ENCODE results near the gene LSM14A.

LSM14A gene

GRCh38 chr19:34189199-34189916, 17.1 kb downstream of the LSM14A start (continued):
- TF ChIP-seq ZNF148 (tag by site-specific recombination; IDR thresholded peaks at IDR 0.05; ENCODE audit: borderline replicate concordance) = no peak
- 0 out of 2 replicates have a peak, but pooled peaks have one; percentile 44 for TF ChIP-seq HIC1 (tag by site-specific recombination; IDR thresholded peaks at IDR 0.05)
- no peak for TF ChIP-seq ZNF791 (tag by site-specific recombination; IDR thresholded peaks at IDR 0.05)
- TF ChIP-seq ZNF335 (tag by site-specific recombination; conservative IDR thresholded peaks at IDR 0.05) = no peak
- no peak for TF ChIP-seq ZNF510 (tag by site-specific recombination; IDR thresholded peaks at IDR 0.05; ENCODE audit: insufficient replicate concordance)
- peak; percentile 60; the same call in 1 of the 2 replicates for TF ChIP-seq ZNF660 (tag by site-specific recombination; IDR thresholded peaks at IDR 0.05)
- no peak for TF ChIP-seq ZBTB21 (tag by site-specific recombination; IDR thresholded peaks at IDR 0.05)

- Histone ChIP-seq H3K36me3 (ENCODE audit: control insufficient read depth in 2 of 2, insufficient read depth in 1 of 2, low read length in 2 of 2) (peaks cover 18 to 52% of the 10 kb centered on the region in 2 experiments), H3K4me1 (ENCODE audit: control insufficient read depth, insufficient read depth, low read length) (peaks cover 70% of the 10 kb centered on the region), H3K4me3 (ENCODE audit: low read depth, low read length) (no peak overlapping the region), H3K27ac (ENCODE audit: extremely low read depth, low read depth, low read length) (no peak overlapping the region), H3K9me3 (ENCODE audit: control insufficient read depth, insufficient read depth, low read depth, low read length) (0 out of 2 replicates have a peak, but pooled peaks cover 2% of the 10 kb centered on the region)
- POLR2A ChIA-PET = interaction anchor here (1.2 to 3.0 kb wide), 3 partner anchors 10 to 19 kb away, joined by 6 to 16 read pairs (median 7); partner anchors contain the start of gene LSM14A
- CTCF ChIA-PET = interaction anchor here (0.9 to 1.1 kb wide), 2 partner anchors 13 to 32 kb away, joined by 3 to 5 read pairs; no protein-coding TSS in a partner anchor
- TF ChIP-seq ZNF239 (tag by site-specific recombination; IDR thresholded peaks at IDR 0.05) (no peak), ZFP41 (tag by site-specific recombination; IDR thresholded peaks at IDR 0.05; ENCODE audit: borderline replicate concordance) (no peak), ZNF560 (tag by site-specific recombination; IDR thresholded peaks at IDR 0.05; ENCODE audit: borderline replicate concordance) (no peak), ZNF660 (tag by site-specific recombination; IDR thresholded peaks at IDR 0.05) (0 out of 2 replicates have a peak, but pooled peaks have one; percentile 2), TSHZ1 (tag by site-specific recombination; IDR thresholded peaks at IDR 0.05; ENCODE audit: borderline replicate concordance) (no peak), ZNF37A (tag by site-specific recombination; IDR thresholded peaks at IDR 0.05) (no peak), ZNF629 (tag by site-specific recombination; IDR thresholded peaks at IDR 0.05) (no peak), SP7 (tag by site-specific recombination; IDR thresholded peaks at IDR 0.05) (no peak), ZNF600 (tag by site-specific recombination; IDR thresholded peaks at IDR 0.05) (peak; percentile 67), ZSCAN16 (tag by site-specific recombination; IDR thresholded peaks at IDR 0.05) (no peak), ZNF416 (tag by site-specific recombination; IDR thresholded peaks at IDR 0.05) (no peak), ZNF76 (tag by site-specific recombination; IDR thresholded peaks at IDR 0.05; ENCODE audit: borderline replicate concordance, low read depth) (no peak), ZNF645 (tag by site-specific recombination; IDR thresholded peaks at IDR 0.05) (no peak), KLF7 (tag by site-specific recombination; IDR thresholded peaks at IDR 0.05; ENCODE audit: borderline replicate concordance) (no peak), EGR2 (tag by site-specific recombination; IDR thresholded peaks at IDR 0.05; ENCODE audit: low read depth) (no peak), ZFP69B (tag by site-specific recombination; IDR thresholded peaks at IDR 0.05) (no peak), MZF1 (tag by site-specific recombination; IDR thresholded peaks at IDR 0.05; ENCODE audit: borderline replicate concordance) (no peak), ZBTB8A (tag by site-specific recombination; IDR thresholded peaks at IDR 0.05) (no peak), ZNF2 (tag by site-specific recombination; IDR thresholded peaks at IDR 0.05) (no peak)
Observed at GRCh38 chr19:34189917-34190425, 17.7 kb downstream of the LSM14A start.
